Chondrocyte (in vitro differentiated cells): Measurements from ENCODE around the gene WDR86. TPM values are rescaled to one million over a fixed set of nuclear protein-coding genes. Genes with fewer than 3 reads are reported as not detected.

ENCODE experiments used
- DNase-seq: peaks from one replicate; pipeline ENCODE4 v3.0.0; 2021; ENCODE audit warnings: mixed read lengths, low spot score
- H3K27ac Mint-ChIP-seq: one replicate; pipeline ENCODE4 v1.8.0; 2021; ENCODE audit warnings: mild to moderate bottlenecking, moderate library complexity, mixed read lengths; ENCODE audit not compliant: unreplicated experiment
- H3K27me3 Mint-ChIP-seq: 2 replicates; pipeline ENCODE4 v1.8.0; 2021; ENCODE audit warnings: low read depth, mixed read lengths
- H3K36me3 Mint-ChIP-seq: 2 replicates; pipeline ENCODE4 v1.8.0; 2021; ENCODE audit warnings: low read depth, mixed read lengths
- H3K4me1 Mint-ChIP-seq: 2 replicates; pipeline ENCODE4 v1.8.0; 2021; ENCODE audit warnings: low read depth, mild to moderate bottlenecking, mixed read lengths
- H3K4me3 Mint-ChIP-seq: one replicate; pipeline ENCODE4 v1.8.0; 2021; ENCODE audit warnings: mild to moderate bottlenecking, moderate library complexity, mixed read lengths; ENCODE audit not compliant: unreplicated experiment
- H3K9me3 Mint-ChIP-seq: 2 replicates; pipeline ENCODE4 v1.8.0; 2021; ENCODE audit warnings: low read depth, mixed read lengths
- CTCF ChIP-seq: fragments of 200-600 bp; sonication (generic); IDR thresholded peaks from 2 replicates; pipeline ENCODE4 v1.5.0; 2021; ENCODE audit warnings: antibody characterized with exemption, mild to moderate bottlenecking, moderate library complexity
- total RNA-seq: library from RNA; stranded (reverse); gene quantifications from 3 replicates; pipeline ENCODE4 v1.2.1, GENCODE V29; 2021

Gene WDR86
- total RNA-seq, 1 donor from 2014 or later: not detected

- H3K4me3 Mint-ChIP-seq: no peak overlapping the region
- no peaks in the 10 kb centered on the region for H3K27me3 Mint-ChIP-seq
- H3K27ac Mint-ChIP-seq: peak overlapping the region; percentile 12
- peak; percentile 96 for TF ChIP-seq CTCF
- H3K4me1 Mint-ChIP-seq: peaks cover 35% of the 10 kb centered on the region
- no peak for DNase-seq
- no peaks in the 10 kb centered on the region for H3K9me3 Mint-ChIP-seq
- H3K36me3 Mint-ChIP-seq: peaks cover 22% of the 10 kb centered on the region
These were observed 41.7 kb downstream of the WDR86 start for GRCh38 chr7:151368136-151368571.

GRCh38 chr7:151367284-151367683 is 42.6 kb downstream of the WDR86 start:
- H3K9me3 Mint-ChIP-seq: no peaks in the 10 kb centered on the region
- H3K27ac Mint-ChIP-seq: no peak overlapping the region
- no peak for DNase-seq
- H3K27me3 Mint-ChIP-seq: no peaks in the 10 kb centered on the region
- no peak overlapping the region for H3K4me3 Mint-ChIP-seq
- peaks cover 31% of the 10 kb centered on the region for H3K4me1 Mint-ChIP-seq
- H3K36me3 Mint-ChIP-seq: peaks cover 27% of the 10 kb centered on the region
- no peak for TF ChIP-seq CTCF

- no peak for TF ChIP-seq CTCF
- H3K27ac Mint-ChIP-seq: peak overlapping the region; percentile 82
- H3K4me1 Mint-ChIP-seq: peaks cover 30% of the 10 kb centered on the region
- no peak overlapping the region for H3K4me3 Mint-ChIP-seq
- H3K9me3 Mint-ChIP-seq: no peaks in the 10 kb centered on the region
- DNase-seq: no peak
- H3K27me3 Mint-ChIP-seq: no peaks in the 10 kb centered on the region
- peaks cover 30% of the 10 kb centered on the region for H3K36me3 Mint-ChIP-seq
These were observed 43.0 kb downstream of the WDR86 start for GRCh38 chr7:151366880-151367222.

- H3K4me3 Mint-ChIP-seq: no peak overlapping the region
- H3K27me3 Mint-ChIP-seq: no peaks in the 10 kb centered on the region
- peaks cover 33% of the 10 kb centered on the region for H3K4me1 Mint-ChIP-seq
- H3K9me3 Mint-ChIP-seq: no peaks in the 10 kb centered on the region
- peaks cover 31% of the 10 kb centered on the region for H3K36me3 Mint-ChIP-seq
- TF ChIP-seq CTCF: no peak
- H3K27ac Mint-ChIP-seq: peak overlapping the region; percentile 82
- DNase-seq: no peak
These were observed 43.5 kb downstream of the WDR86 start for GRCh38 chr7:151366166-151366879.

GRCh38 chr7:151363182-151363581 is 46.7 kb downstream of the WDR86 start:
- no peak for DNase-seq
- Mint-ChIP-seq H3K9me3 (no peaks in the 10 kb centered on the region), H3K27ac (no peak overlapping the region), H3K4me3 (no peak overlapping the region), H3K27me3 (no peaks in the 10 kb centered on the region), H3K36me3 (peaks cover 35% of the 10 kb centered on the region), H3K4me1 (peaks cover 43% of the 10 kb centered on the region)
- TF ChIP-seq CTCF: no peak
